Thoracic aorta (tissue), 2 donors: Measurements from ENCODE around the gene CASKIN2. TPM values are rescaled to one million over a fixed set of nuclear protein-coding genes. Genes with fewer than 3 reads are reported as not detected.

Source experiments
- ATAC-seq: fragments of 150-250 bp; one replicate; pipeline ENCODE4 v1.8.0; 2017; ENCODE audit warnings: low read depth; ENCODE audit not compliant: insufficient number of reproducible peaks, low FRiP score
- DNase-seq: peaks from one replicate; pipeline ENCODE4 v3.0.0-alpha.2; 2020; ENCODE audit warnings: low spot score
- H3K27ac ChIP-seq, 2 donors: fragments of 200-600 bp; sonication (generic); 1 replicate in 1 of 2; 2 replicates in 1 of 2; pipeline ENCODE4 v1.5.1; 2016; ENCODE audit warnings: mild to moderate bottlenecking in 2 of 2, moderate library complexity in 2 of 2
- H3K27me3 ChIP-seq: fragments of 200-600 bp; sonication (generic); replicated peaks from 2 replicates; pipeline ENCODE4 v1.6.0; 2016; ENCODE audit warnings: mild to moderate bottlenecking; ENCODE audit not compliant: insufficient read depth
- H3K36me3 ChIP-seq: fragments of 200-600 bp; sonication (generic); one replicate; pipeline ENCODE4 v1.5.1; 2016
- H3K4me1 ChIP-seq, 2 donors: fragments of 200-600 bp; sonication (generic); 1 replicate in 1 of 2; 2 replicates in 1 of 2; pipeline versions ENCODE4 v1.5.1 to v1.6.0; 2016; ENCODE audit warnings: low read depth in 2 of 2, mild to moderate bottlenecking in 1 of 2; ENCODE audit not compliant: control insufficient read depth in 1 of 2
- H3K4me3 ChIP-seq: fragments of 200-600 bp; sonication (generic); 2 replicates; pipeline ENCODE4 v1.5.1; 2016; ENCODE audit warnings: mild to moderate bottlenecking
- H3K9me3 ChIP-seq: fragments of 200-600 bp; sonication (generic); 2 replicates; pipeline ENCODE4 v1.5.1; 2016
- total RNA-seq, 2 donors: library from RNA; depleted of rRNA; stranded (reverse); fragments of >200 nt; gene quantifications; one replicate each; pipeline versions ENCODE4 v1.1.0 to v1.2.3, GENCODE V29; 2016
- TF ChIP-seq, protein P1 (sequence below): fragments of 200-600 bp; sonication (generic); IDR thresholded peaks from one replicate; pipeline ENCODE4 v1.5.1; 2019; ENCODE audit warnings: antibody characterized with exemption

The CASKIN2 gene
- total RNA-seq, 2 donors from 2014 or later: 26.0 to 32.4 TPM

- TF ChIP-seq, protein P1, sequence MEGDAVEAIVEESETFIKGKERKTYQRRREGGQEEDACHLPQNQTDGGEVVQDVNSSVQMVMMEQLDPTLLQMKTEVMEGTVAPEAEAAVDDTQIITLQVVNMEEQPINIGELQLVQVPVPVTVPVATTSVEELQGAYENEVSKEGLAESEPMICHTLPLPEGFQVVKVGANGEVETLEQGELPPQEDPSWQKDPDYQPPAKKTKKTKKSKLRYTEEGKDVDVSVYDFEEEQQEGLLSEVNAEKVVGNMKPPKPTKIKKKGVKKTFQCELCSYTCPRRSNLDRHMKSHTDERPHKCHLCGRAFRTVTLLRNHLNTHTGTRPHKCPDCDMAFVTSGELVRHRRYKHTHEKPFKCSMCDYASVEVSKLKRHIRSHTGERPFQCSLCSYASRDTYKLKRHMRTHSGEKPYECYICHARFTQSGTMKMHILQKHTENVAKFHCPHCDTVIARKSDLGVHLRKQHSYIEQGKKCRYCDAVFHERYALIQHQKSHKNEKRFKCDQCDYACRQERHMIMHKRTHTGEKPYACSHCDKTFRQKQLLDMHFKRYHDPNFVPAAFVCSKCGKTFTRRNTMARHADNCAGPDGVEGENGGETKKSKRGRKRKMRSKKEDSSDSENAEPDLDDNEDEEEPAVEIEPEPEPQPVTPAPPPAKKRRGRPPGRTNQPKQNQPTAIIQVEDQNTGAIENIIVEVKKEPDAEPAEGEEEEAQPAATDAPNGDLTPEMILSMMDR: no peak
- DNase-seq (no peak), ATAC-seq (peak; percentile 36)
- Histone ChIP-seq H3K4me1 (peaks cover 20 to 32% of the 10 kb centered on the region in 2 donors), H3K27me3 (no peaks in the 10 kb centered on the region), H3K9me3 (no peaks in the 10 kb centered on the region), H3K36me3 (peaks cover 9% of the 10 kb centered on the region), H3K27ac (peak overlapping the region; percentile 72 to 83), H3K4me3 (peak overlapping the region; percentile 40)
Observed at GRCh38 chr17:75476271-75476671, 39.1 kb downstream of the CASKIN2 start.

- Histone ChIP-seq H3K27ac (peak overlapping the region; percentile 72 to 83), H3K4me3 (peak overlapping the region; percentile 40), H3K9me3 (no peaks in the 10 kb centered on the region), H3K4me1 (peaks cover 20 to 32% of the 10 kb centered on the region in 2 donors), H3K36me3 (peaks cover 9% of the 10 kb centered on the region), H3K27me3 (no peaks in the 10 kb centered on the region)
- DNase-seq (no peak), ATAC-seq (peak; percentile 17)
- TF ChIP-seq, protein P1: no peak
Observed at GRCh38 chr17:75475851-75476250, 39.5 kb downstream of the CASKIN2 start.

GRCh38 chr17:75475144-75475835 lies 40.0 kb downstream of the CASKIN2 start:
- Histone ChIP-seq H3K27ac (peak overlapping the region; percentile 72 to 83), H3K9me3 (no peaks in the 10 kb centered on the region), H3K4me3 (peak overlapping the region; percentile 40), H3K27me3 (no peaks in the 10 kb centered on the region), H3K4me1 (peaks cover 20 to 32% of the 10 kb centered on the region in 2 donors), H3K36me3 (peaks cover 9% of the 10 kb centered on the region)
- TF ChIP-seq, protein P1: no peak
- DNase-seq: no peak
- no peak for ATAC-seq

DNA sequence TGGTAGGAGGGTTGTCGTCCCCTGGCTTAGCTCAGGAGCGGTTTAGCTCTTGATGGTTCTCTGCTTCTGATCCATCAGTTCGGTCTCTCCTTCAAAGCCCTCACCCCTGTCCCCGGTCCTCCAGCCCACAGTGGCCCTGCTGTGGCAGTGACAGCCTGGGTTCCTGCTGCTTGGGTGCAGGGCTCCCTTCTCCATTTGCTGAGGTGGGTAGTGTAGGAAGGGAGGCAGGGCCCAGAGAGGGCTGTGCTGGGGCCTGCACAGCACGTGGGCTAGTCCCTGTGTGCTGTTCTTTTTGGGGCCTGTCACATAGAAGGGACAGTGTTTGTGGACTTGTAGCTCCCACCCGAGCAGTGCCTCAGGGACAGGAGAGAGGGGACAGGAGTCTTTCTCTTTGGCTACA lies 40.6 kb downstream of the CASKIN2 start:
- no peak overlapping the region for H3K4me3 ChIP-seq
- TF ChIP-seq, protein P1: no peak
- H3K4me1 ChIP-seq: peaks cover 20 to 32% of the 10 kb centered on the region in 2 donors
- no peaks in the 10 kb centered on the region for H3K9me3 ChIP-seq
- peaks cover 9% of the 10 kb centered on the region for H3K36me3 ChIP-seq
- peak overlapping the region; percentile 72 to 83 for H3K27ac ChIP-seq
- DNase-seq (no peak), ATAC-seq (no peak)
- no peaks in the 10 kb centered on the region for H3K27me3 ChIP-seq

GRCh38 chr17:75473246-75473645 lies 42.1 kb downstream of the CASKIN2 start:
- Histone ChIP-seq H3K4me3 (no peak overlapping the region), H3K36me3 (peaks cover 9% of the 10 kb centered on the region), H3K4me1 (peaks cover 20 to 44% of the 10 kb centered on the region in 2 donors), H3K27me3 (no peaks in the 10 kb centered on the region), H3K27ac (no peak overlapping the region), H3K9me3 (no peaks in the 10 kb centered on the region)
- ATAC-seq (no peak), DNase-seq (no peak)
- TF ChIP-seq, protein P1: no peak
